NCI-H82 treated with DMSO at 0.1 percent for 48 hours (cell line): ENCODE data around the gene RSPO3.
"Not testable (repeated sequence)": the region's sequence is repeated elsewhere in the genome, so short reads cannot be mapped to it uniquely, and the experiment has no call there.

ENCODE experiments used
- DNase-seq: peaks from one replicate; lab custom pipeline; 2025; ENCODE audit not compliant: unreplicated experiment; lab: John Stamatoyannopoulos, UW

The RSPO3 gene

GRCh38 chr6:127118298-127119101, at the start of gene RSPO3:
Gene RSPO3, plus strand, starts transcription at chr6:127118671. Its CDS starts 522 bp downstream, at chr6:127119193.
- DNase-seq: no peak

- DNase-seq: peak; percentile 2
Observed at GRCh38 chr6:127069659-127070279, 48.7 kb upstream of the RSPO3 start.

- no peak for DNase-seq
Observed at GRCh38 chr6:127073222-127073621, 45.2 kb upstream of the RSPO3 start.

- no peak for DNase-seq
Observed at GRCh38 chr6:127076466-127076865, 42.0 kb upstream of the RSPO3 start.

- no peak for DNase-seq
Observed at GRCh38 chr6:127077886-127078285, 40.6 kb upstream of the RSPO3 start.

GRCh38 chr6:127078669-127079068, 39.8 kb upstream of the RSPO3 start:
- DNase-seq: no peak

GRCh38 chr6:127079681-127080080, 38.8 kb upstream of the RSPO3 start:
- no peak for DNase-seq

GRCh38 chr6:127080081-127080480, 38.4 kb upstream of the RSPO3 start:
- no peak for DNase-seq

- no peak for DNase-seq
Observed at GRCh38 chr6:127083231-127083962, 35.1 kb upstream of the RSPO3 start.

GRCh38 chr6:127083963-127084310, 34.5 kb upstream of the RSPO3 start:
- no peak for DNase-seq

- DNase-seq: no peak
Observed at GRCh38 chr6:127085181-127085580, 33.3 kb upstream of the RSPO3 start.

- DNase-seq: no peak
Observed at GRCh38 chr6:127090051-127090450, 28.4 kb upstream of the RSPO3 start.

- no peak for DNase-seq
Observed at GRCh38 chr6:127092466-127092865, 26.0 kb upstream of the RSPO3 start.

GRCh38 chr6:127094791-127095190, 23.7 kb upstream of the RSPO3 start:
- DNase-seq: no peak

GRCh38 chr6:127096167-127096566, 22.3 kb upstream of the RSPO3 start:
- no peak for DNase-seq

GRCh38 chr6:127097442-127097841, 21.0 kb upstream of the RSPO3 start:
- DNase-seq: not testable (repeated sequence)

GRCh38 chr6:127100510-127101140, 17.8 kb upstream of the RSPO3 start:
- DNase-seq: no peak

GRCh38 chr6:127102299-127102698, 16.2 kb upstream of the RSPO3 start:
- no peak for DNase-seq

GRCh38 chr6:127102859-127103258, 15.6 kb upstream of the RSPO3 start:
- no peak for DNase-seq

GRCh38 chr6:127103482-127103881, 15.0 kb upstream of the RSPO3 start:
- DNase-seq: no peak

GRCh38 chr6:127107916-127108315, 10.6 kb upstream of the RSPO3 start:
- no peak for DNase-seq

- no peak for DNase-seq
Observed at GRCh38 chr6:127110712-127111111, 7.8 kb upstream of the RSPO3 start.
